NCI-H524 (cell line): ENCODE results near the gene FGG.
A peak's percentile ranks its signal among the peaks of the same experiment; 100 is the strongest.

Experiments used
- DNase-seq, 2 experiments: peaks; one replicate each; lab custom pipeline; 2025; lab: John Stamatoyannopoulos, UW

FGG gene

DNA sequence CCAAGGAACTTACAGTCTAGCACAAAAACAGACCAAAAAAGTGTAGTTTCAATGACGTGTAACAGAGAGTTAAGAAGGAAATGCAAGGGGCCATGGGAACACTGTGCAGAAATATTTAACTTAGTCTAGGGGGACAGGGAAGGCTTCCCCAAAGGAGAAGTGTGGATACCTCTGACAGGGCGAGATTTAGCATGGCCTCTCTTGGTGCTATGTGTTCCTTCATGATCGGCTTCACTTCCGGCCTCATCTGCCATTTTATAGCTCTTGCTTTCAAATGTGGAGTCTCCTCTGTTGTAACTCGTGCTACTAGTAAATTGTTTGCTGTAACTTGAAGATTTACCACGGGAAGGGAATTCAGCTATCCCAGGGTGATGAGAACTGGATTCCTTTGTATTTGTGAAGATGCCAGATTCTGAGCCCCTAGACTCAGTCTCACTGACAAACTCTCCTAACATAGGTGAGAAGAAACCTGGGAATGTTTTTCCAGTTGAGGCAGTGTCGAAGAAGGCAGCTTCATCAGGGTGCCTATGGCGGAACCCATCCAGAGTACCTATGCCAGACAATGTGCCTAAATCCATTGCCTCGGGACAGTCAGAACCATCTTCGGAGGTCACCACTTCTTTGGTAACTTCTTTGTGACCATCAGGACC is 27.0 kb downstream of the FGG start:
- no peak for DNase-seq

DNA sequence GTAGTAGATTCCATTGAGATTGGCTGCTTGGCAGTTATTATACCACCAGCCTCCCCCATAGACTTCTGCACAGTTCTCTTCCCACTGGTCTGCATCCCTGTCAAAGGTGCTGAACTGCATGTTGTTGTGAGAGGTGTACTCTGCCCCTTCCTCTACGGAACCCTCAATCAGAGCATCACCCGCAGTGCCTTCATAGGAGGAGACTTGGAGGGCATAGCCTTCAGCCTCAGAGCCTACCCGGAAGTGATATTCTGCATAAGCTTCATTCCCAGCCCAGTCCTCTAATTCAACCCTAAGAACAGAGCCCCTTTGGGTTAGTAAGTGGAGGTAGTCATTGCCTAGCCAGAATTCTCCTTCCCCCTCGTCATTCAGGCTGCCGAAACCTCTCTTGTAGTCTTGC is 28.2 kb downstream of the FGG start:
- no peak for DNase-seq

DNA sequence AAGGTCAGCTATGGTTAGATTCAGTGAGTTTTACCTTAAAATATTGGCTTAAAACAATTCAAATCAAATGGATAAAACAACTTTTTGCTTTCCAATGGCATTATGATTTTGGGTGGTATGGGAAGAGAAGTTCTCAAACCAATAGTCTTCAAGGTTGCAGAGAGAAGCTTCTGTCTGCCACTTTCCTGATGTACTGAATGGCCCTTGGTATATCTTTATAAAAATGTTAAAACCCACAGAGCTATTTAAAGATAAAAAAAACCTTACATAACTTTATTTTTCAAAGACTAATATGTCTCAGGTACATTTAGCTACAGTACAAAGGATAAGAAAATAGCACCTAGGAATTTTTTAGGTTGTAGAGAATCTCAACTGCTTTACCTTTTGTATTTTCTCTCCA is 28.8 kb downstream of the FGG start:
- DNase-seq, result no peak

DNA sequence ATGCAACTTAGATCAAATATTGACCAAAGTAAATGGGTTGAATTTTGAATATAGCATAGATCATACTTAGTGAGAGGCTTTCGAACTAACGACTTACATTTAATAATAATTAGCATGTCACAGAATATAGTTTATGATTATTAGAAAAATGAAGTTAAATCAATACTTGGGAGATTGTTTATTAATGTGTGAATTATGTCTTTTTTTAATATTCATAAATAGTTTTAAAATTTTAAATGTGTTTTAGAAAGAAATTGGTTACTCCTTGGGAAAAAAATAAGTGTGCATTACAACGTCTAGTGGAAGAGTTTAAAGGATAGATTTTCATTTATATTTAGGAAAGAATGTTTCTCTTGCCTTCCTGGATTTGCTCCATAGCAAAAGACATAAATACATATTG is 29.2 kb downstream of the FGG start:
- no peak for DNase-seq

DNA sequence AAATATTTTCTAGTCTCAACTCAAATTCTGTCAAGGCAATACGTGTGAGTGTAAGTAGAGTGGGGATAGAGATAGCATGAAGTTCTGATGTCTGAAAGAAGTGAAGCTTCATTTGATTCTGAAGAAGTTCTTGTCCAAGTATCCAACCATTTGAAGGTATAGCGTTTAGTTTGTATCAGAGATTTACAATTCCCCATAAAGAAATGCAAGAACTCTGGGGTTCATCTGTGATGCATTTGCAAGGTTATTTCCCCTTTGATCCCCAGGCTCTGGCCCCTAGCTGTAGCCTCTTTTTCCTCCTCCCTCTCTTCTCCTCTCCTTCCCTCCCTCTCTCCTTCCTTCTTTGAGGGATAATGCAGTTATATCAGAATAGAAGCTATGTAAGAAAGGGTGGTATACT is 29.7 kb downstream of the FGG start:
- DNase-seq, result no peak

GRCh38 chr4:154579927-154580326 is 32.5 kb downstream of the FGG start:
- no peak for DNase-seq

GRCh38 chr4:154578919-154579318 is 33.5 kb downstream of the FGG start:
- no peak for DNase-seq

GRCh38 chr4:154577324-154577723 is 35.1 kb downstream of the FGG start:
- no peak for DNase-seq

DNA sequence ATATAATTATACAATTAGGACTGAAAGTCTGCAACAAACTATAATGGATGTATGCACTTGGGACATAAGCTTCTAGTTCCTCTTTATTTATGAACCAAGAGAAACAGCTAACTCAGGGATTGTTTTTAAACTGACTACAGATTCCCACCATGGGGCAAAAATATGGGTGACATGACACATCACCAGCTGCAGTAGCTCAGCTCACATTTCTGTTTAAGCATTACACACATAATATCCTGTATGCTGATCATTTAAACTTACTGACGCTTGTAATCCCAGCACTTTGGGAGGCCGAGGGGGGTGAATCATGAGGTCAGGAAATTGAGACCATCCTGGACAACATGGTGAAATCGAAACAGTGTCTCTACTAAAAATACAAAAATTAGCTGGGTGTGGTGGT is 38.1 kb downstream of the FGG start:
- DNase-seq, result no peak

DNA sequence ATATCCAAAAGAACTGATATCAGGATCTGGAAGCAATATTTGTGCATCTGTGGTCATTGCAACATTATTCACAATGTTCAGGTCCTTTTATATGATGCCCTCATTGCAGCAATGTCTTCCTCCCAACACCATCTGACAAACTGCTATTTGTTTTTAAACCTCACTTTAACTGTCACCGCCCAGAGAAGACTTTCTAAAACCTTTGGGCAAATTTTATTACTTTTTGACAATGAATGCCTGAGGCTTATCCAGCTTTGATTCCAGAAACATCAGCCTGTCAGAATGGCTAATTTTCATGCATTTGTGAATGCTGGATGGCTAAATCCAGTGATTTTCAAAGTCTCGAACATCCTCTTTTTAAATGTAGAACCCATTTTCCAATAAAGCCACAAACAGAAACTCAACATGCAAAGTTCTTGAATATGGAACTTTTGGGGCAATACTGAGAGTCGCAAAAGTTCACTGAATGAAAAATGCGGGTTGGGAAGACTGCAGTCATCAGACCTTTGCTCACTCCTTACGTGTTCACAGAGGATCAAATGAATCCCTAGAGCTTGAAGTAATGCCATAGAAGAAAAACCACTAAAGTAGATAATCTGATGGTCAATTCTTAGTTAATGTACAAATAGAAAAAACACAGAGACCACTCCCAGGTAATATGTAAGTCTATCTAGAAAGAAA is 39.1 kb downstream of the FGG start:
- no peak for DNase-seq

GRCh38 chr4:154569584-154569983 is 42.9 kb downstream of the FGG start:
- DNase-seq, result no peak

DNA sequence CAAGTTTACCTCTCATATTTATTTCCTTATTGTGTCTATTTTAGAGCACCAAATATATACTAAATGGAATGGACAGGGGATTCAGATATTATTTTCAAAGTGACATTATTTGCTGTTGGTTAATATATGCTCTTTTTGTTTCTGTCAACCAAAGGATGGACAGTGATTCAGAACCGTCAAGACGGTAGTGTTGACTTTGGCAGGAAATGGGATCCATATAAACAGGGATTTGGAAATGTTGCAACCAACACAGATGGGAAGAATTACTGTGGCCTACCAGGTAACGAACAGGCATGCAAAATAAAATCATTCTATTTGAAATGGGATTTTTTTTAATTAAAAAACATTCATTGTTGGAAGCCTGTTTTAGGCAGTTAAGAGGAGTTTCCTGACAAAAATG is 43.4 kb downstream of the FGG start:
- DNase-seq, result no peak

GRCh38 chr4:154566639-154567204 is 45.7 kb downstream of the FGG start:
- DNase-seq, result no peak

- DNase-seq, result no peak
These were observed 46.8 kb downstream of the FGG start for GRCh38 chr4:154565704-154566103.

- no peak for DNase-seq
These were observed 48.1 kb downstream of the FGG start for GRCh38 chr4:154564311-154564710.

GRCh38 chr4:154562697-154563254 is 49.7 kb downstream of the FGG start, which contains the start of gene FGB:
Gene FGB (plus strand): TSS chr4:154563011. CDS start chr4:154563019, 8 bp downstream.
- no peak for DNase-seq

DNA sequence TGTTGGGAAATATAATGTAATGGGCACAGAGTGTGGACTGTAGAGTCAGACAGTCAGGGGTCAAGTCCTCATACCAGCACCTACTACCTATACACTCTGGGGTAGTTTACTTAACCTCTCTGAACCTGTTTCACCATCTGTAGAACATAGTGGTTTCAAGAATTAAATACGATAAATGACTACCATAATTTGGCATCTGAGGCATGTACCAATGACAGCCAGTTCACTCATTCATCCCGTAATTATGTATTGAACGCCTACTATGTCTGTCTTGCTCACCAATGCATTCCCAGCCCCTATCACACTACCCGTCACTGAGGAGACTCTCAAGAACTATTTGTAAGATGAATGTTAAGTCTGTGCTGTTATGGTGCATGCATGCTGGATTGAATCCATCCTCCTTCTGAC is 51.6 kb downstream of the FGG start:
- DNase-seq, result no peak

GRCh38 chr4:154560419-154560801 is 52.0 kb downstream of the FGG start:
- no peak for DNase-seq

- DNase-seq, result peak; percentile 1 to 36
These were observed 52.7 kb downstream of the FGG start for GRCh38 chr4:154559494-154560418.

DNA sequence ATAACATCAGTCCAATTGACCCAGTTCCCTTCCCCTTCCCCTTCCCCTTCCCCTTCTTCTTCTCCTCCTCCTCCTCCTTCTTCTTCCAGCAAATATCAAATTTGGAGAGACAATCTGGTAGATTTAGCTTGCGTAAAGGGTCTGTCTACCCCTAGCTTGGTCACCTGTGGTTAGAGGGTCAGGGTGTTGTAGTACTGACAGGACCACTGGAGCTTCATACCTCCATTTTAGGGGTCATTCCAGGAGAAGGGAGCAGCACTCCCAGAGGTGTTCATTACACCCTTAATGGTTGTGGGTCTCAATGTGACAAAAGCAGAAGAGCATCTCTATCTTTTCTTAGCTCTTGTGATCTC is 53.3 kb downstream of the FGG start:
- DNase-seq, result no peak
